ENCODE measurements around the gene CHRNB4. TPM values are rescaled to one million over a fixed set of nuclear protein-coding genes. Genes with fewer than 3 reads are reported as not detected.

The CHRNB4 gene
- total RNA-seq, 1 donor from 2014 or later, result not detected

GRCh38 chr15:78636378-78636859 is 4.6 kb downstream of the CHRNB4 start:
- no peak for DNase-seq (ENCODE audit: low spot score)
- no peaks in the 10 kb centered on the region for H3K36me3 Mint-ChIP-seq (ENCODE audit: low read depth)
- H3K4me1 Mint-ChIP-seq (ENCODE audit: low read depth), result no peaks in the 10 kb centered on the region
- no peak overlapping the region for H3K4me3 Mint-ChIP-seq
- peaks cover 12% of the 10 kb centered on the region for H3K27me3 Mint-ChIP-seq (ENCODE audit: insufficient read depth)
- H3K27ac Mint-ChIP-seq, result no peak overlapping the region
- intact Hi-C loops (cut with micrococcal nuclease), result no loop called here
- H3K9me3 Mint-ChIP-seq, result no peaks in the 10 kb centered on the region

- no peak overlapping the region for H3K27ac Mint-ChIP-seq
- no peaks in the 10 kb centered on the region for H3K9me3 Mint-ChIP-seq
- no peaks in the 10 kb centered on the region for H3K36me3 Mint-ChIP-seq (ENCODE audit: low read depth)
- DNase-seq (ENCODE audit: low spot score), result no peak
- no peak overlapping the region for H3K4me3 Mint-ChIP-seq
- H3K4me1 Mint-ChIP-seq (ENCODE audit: low read depth), result no peaks in the 10 kb centered on the region
- H3K27me3 Mint-ChIP-seq (ENCODE audit: insufficient read depth), result peaks cover 9% of the 10 kb centered on the region
- intact Hi-C loops (cut with micrococcal nuclease), result no loop called here
Measured at GRCh38 chr15:78635346-78635745, 5.7 kb downstream of the CHRNB4 start.

- Mint-ChIP-seq H3K27ac (no peak overlapping the region), H3K9me3 (no peaks in the 10 kb centered on the region), H3K27me3 (ENCODE audit: insufficient read depth) (peaks cover 4% of the 10 kb centered on the region), H3K4me3 (no peak overlapping the region), H3K4me1 (ENCODE audit: low read depth) (no peaks in the 10 kb centered on the region), H3K36me3 (ENCODE audit: low read depth) (no peaks in the 10 kb centered on the region)
- intact Hi-C loops (cut with micrococcal nuclease), result no loop called here
- DNase-seq (ENCODE audit: low spot score), result no peak
Measured at GRCh38 chr15:78634210-78635145, 6.5 kb downstream of the CHRNB4 start.

- no peaks in the 10 kb centered on the region for H3K4me1 Mint-ChIP-seq (ENCODE audit: low read depth)
Measured at GRCh38 chr15:78633348-78633747, 7.7 kb downstream of the CHRNB4 start.

GRCh38 chr15:78630886-78631633 is 9.9 kb downstream of the CHRNB4 start:
- Mint-ChIP-seq H3K9me3 (no peaks in the 10 kb centered on the region), H3K27ac (no peak overlapping the region), H3K36me3 (ENCODE audit: low read depth) (no peaks in the 10 kb centered on the region), H3K4me1 (ENCODE audit: low read depth) (no peaks in the 10 kb centered on the region), H3K4me3 (no peak overlapping the region), H3K27me3 (ENCODE audit: insufficient read depth) (peaks cover 9% of the 10 kb centered on the region)
- no peak for DNase-seq (ENCODE audit: low spot score)
- intact Hi-C loops (cut with micrococcal nuclease), result no loop called here

More at GRCh38 chr15:78633348-78633747, 7.7 kb downstream of the CHRNB4 start:
- no peak overlapping the region for H3K4me3 Mint-ChIP-seq
- intact Hi-C loops (cut with micrococcal nuclease), result no loop called here
- DNase-seq (ENCODE audit: low spot score), result no peak
- H3K9me3 Mint-ChIP-seq, result no peaks in the 10 kb centered on the region
- no peaks in the 10 kb centered on the region for H3K36me3 Mint-ChIP-seq (ENCODE audit: low read depth)
- no peak overlapping the region for H3K27ac Mint-ChIP-seq
- peaks cover 3% of the 10 kb centered on the region for H3K27me3 Mint-ChIP-seq (ENCODE audit: insufficient read depth)

- Mint-ChIP-seq H3K4me1 (ENCODE audit: low read depth) (no peaks in the 10 kb centered on the region), H3K9me3 (no peaks in the 10 kb centered on the region), H3K36me3 (ENCODE audit: low read depth) (no peaks in the 10 kb centered on the region), H3K27ac (no peak overlapping the region), H3K4me3 (no peak overlapping the region), H3K27me3 (ENCODE audit: insufficient read depth) (peaks cover 9% of the 10 kb centered on the region)
- intact Hi-C loops (cut with micrococcal nuclease), result no loop called here
- no peak for DNase-seq (ENCODE audit: low spot score)
Measured at GRCh38 chr15:78629716-78630065, 11.3 kb downstream of the CHRNB4 start.

GRCh38 chr15:78629031-78629715 is 11.8 kb downstream of the CHRNB4 start:
- Mint-ChIP-seq H3K4me3 (no peak overlapping the region), H3K4me1 (ENCODE audit: low read depth) (no peaks in the 10 kb centered on the region), H3K27ac (no peak overlapping the region), H3K9me3 (no peaks in the 10 kb centered on the region), H3K36me3 (ENCODE audit: low read depth) (no peaks in the 10 kb centered on the region), H3K27me3 (ENCODE audit: insufficient read depth) (peaks cover 9% of the 10 kb centered on the region)
- intact Hi-C loops (cut with micrococcal nuclease), result no loop called here
- DNase-seq (ENCODE audit: low spot score), result no peak

GRCh38 chr15:78628227-78628626 is 12.8 kb downstream of the CHRNB4 start:
- Mint-ChIP-seq H3K27me3 (ENCODE audit: insufficient read depth) (peaks cover 17% of the 10 kb centered on the region), H3K4me1 (ENCODE audit: low read depth) (no peaks in the 10 kb centered on the region), H3K4me3 (no peak overlapping the region), H3K9me3 (no peaks in the 10 kb centered on the region), H3K27ac (no peak overlapping the region), H3K36me3 (ENCODE audit: low read depth) (no peaks in the 10 kb centered on the region)
- DNase-seq (ENCODE audit: low spot score), result no peak
- intact Hi-C loops (cut with micrococcal nuclease), result no loop called here

- no peak overlapping the region for H3K4me3 Mint-ChIP-seq
- H3K27me3 Mint-ChIP-seq (ENCODE audit: insufficient read depth), result peaks cover 22% of the 10 kb centered on the region
- no peak for DNase-seq (ENCODE audit: low spot score)
- H3K4me1 Mint-ChIP-seq (ENCODE audit: low read depth), result no peaks in the 10 kb centered on the region
- H3K27ac Mint-ChIP-seq, result no peak overlapping the region
- intact Hi-C loops (cut with micrococcal nuclease), result no loop called here
- no peaks in the 10 kb centered on the region for H3K9me3 Mint-ChIP-seq
- no peaks in the 10 kb centered on the region for H3K36me3 Mint-ChIP-seq (ENCODE audit: low read depth)
Measured at GRCh38 chr15:78627348-78627747, 13.7 kb downstream of the CHRNB4 start.

- Mint-ChIP-seq H3K9me3 (no peaks in the 10 kb centered on the region), H3K27me3 (ENCODE audit: insufficient read depth) (peaks cover 31% of the 10 kb centered on the region), H3K4me1 (ENCODE audit: low read depth) (no peaks in the 10 kb centered on the region), H3K36me3 (ENCODE audit: low read depth) (no peaks in the 10 kb centered on the region), H3K27ac (no peak overlapping the region), H3K4me3 (no peak overlapping the region)
- DNase-seq (ENCODE audit: low spot score), result no peak
- intact Hi-C loops (cut with micrococcal nuclease), result no loop called here
Measured at GRCh38 chr15:78626381-78626995, 14.5 kb downstream of the CHRNB4 start.

GRCh38 chr15:78625606-78626280 is 15.3 kb downstream of the CHRNB4 start:
- intact Hi-C loops (cut with micrococcal nuclease), result no loop called here
- Mint-ChIP-seq H3K27ac (no peak overlapping the region), H3K9me3 (no peaks in the 10 kb centered on the region), H3K36me3 (ENCODE audit: low read depth) (no peaks in the 10 kb centered on the region), H3K4me3 (no peak overlapping the region), H3K4me1 (ENCODE audit: low read depth) (no peaks in the 10 kb centered on the region), H3K27me3 (ENCODE audit: insufficient read depth) (peaks cover 36% of the 10 kb centered on the region)
- no peak for DNase-seq (ENCODE audit: low spot score)

Data from activated T-helper 1 cell treated with anti-CD3 and anti-CD28 coated beads, Interleukin-12 subunit alpha, Interleukin-12 subunit beta, Interleukin-2, Interleukin-4 antibody, amounts not matched to agents 30 ng/mL and 10 ng/mL and 1 ng/mL, durations not matched to agents 14 hours and 24 hours and 36 hours (primary cell).